ENCODE measurements around the gene SLC29A1.

Gene SLC29A1

GRCh38 chr6:44273617-44274016 is 50.2 kb downstream of the SLC29A1 start:
- Histone ChIP-seq H3K36me3 (replicated peaks; ENCODE audit: low read depth, low read length) (no peaks in the 10 kb centered on the region), H3K79me2 (ENCODE audit: low read length) (no peaks in the 10 kb centered on the region), H2AFZ (ENCODE audit: low read depth, low read length) (no peak overlapping the region), H4K20me1 (ENCODE audit: insufficient read depth, low read length) (no peaks in the 10 kb centered on the region), H3K9me3 (ENCODE audit: insufficient read depth, low read length) (no peaks in the 10 kb centered on the region), H3K4me3 (ENCODE audit: low read length) (no peak overlapping the region), H3K4me1 (ENCODE audit: low read length) (peaks cover 20% of the 10 kb centered on the region), H3K27ac (ENCODE audit: low read length) (no peak overlapping the region), H3K4me2 (ENCODE audit: low read length) (no peak overlapping the region), H3K27me3 (ENCODE audit: low read depth, low read length) (peaks cover 7% of the 10 kb centered on the region), H3K9ac (ENCODE audit: low read length) (no peak overlapping the region)
- TF ChIP-seq EZH2phosphoT487 (IDR thresholded peaks at IDR 0.05; ENCODE audit: low read depth) (no peak), CTCF (IDR thresholded peaks at IDR 0.05; ENCODE audit: low read depth, low read length) (no peak)

GRCh38 chr6:44275271-44275748 is 51.9 kb downstream of the SLC29A1 start:
- H3K79me2 ChIP-seq (ENCODE audit: low read length), result no peaks in the 10 kb centered on the region
- H3K4me1 ChIP-seq (ENCODE audit: low read length), result 0 out of 2 replicates have a peak, but pooled peaks cover 4% of the 10 kb centered on the region
- H3K36me3 ChIP-seq (replicated peaks; ENCODE audit: low read depth, low read length), result no peaks in the 10 kb centered on the region
- no peak overlapping the region for H3K4me3 ChIP-seq (ENCODE audit: low read length)
- no peaks in the 10 kb centered on the region for H3K9me3 ChIP-seq (ENCODE audit: insufficient read depth, low read length)
- no peak overlapping the region for H3K9ac ChIP-seq (ENCODE audit: low read length)
- TF ChIP-seq EZH2phosphoT487 (IDR thresholded peaks at IDR 0.05; ENCODE audit: low read depth), result no peak
- TF ChIP-seq CTCF (IDR thresholded peaks at IDR 0.05; ENCODE audit: low read depth, low read length), result no peak
- H3K4me2 ChIP-seq (ENCODE audit: low read length), result no peak overlapping the region
- H3K27me3 ChIP-seq (ENCODE audit: low read depth, low read length), result peaks cover 7% of the 10 kb centered on the region
- H3K27ac ChIP-seq (ENCODE audit: low read length), result no peak overlapping the region
- no peak overlapping the region for H2AFZ ChIP-seq (ENCODE audit: low read depth, low read length)
- no peaks in the 10 kb centered on the region for H4K20me1 ChIP-seq (ENCODE audit: insufficient read depth, low read length)

- no peaks in the 10 kb centered on the region for H4K20me1 ChIP-seq (ENCODE audit: insufficient read depth, low read length)
- H3K4me2 ChIP-seq (ENCODE audit: low read length), result no peak overlapping the region
- H3K9ac ChIP-seq (ENCODE audit: low read length), result no peak overlapping the region
- H3K9me3 ChIP-seq (ENCODE audit: insufficient read depth, low read length), result no peaks in the 10 kb centered on the region
- no peak overlapping the region for H3K4me3 ChIP-seq (ENCODE audit: low read length)
- no peaks in the 10 kb centered on the region for H3K36me3 ChIP-seq (replicated peaks; ENCODE audit: low read depth, low read length)
- H3K4me1 ChIP-seq (ENCODE audit: low read length), result 0 out of 2 replicates have a peak, but pooled peaks cover 4% of the 10 kb centered on the region
- H3K27ac ChIP-seq (ENCODE audit: low read length), result no peak overlapping the region
- H3K27me3 ChIP-seq (ENCODE audit: low read depth, low read length), result peaks cover 14% of the 10 kb centered on the region
- no peak overlapping the region for H2AFZ ChIP-seq (ENCODE audit: low read depth, low read length)
- no peaks in the 10 kb centered on the region for H3K79me2 ChIP-seq (ENCODE audit: low read length)
- TF ChIP-seq CTCF (IDR thresholded peaks at IDR 0.05; ENCODE audit: low read depth, low read length) (no peak), EZH2phosphoT487 (IDR thresholded peaks at IDR 0.05; ENCODE audit: low read depth) (no peak)
Observed at GRCh38 chr6:44275749-44276648, 52.6 kb downstream of the SLC29A1 start.
